Measurements from ENCODE around the gene IQCK.

Gene IQCK

DNA sequence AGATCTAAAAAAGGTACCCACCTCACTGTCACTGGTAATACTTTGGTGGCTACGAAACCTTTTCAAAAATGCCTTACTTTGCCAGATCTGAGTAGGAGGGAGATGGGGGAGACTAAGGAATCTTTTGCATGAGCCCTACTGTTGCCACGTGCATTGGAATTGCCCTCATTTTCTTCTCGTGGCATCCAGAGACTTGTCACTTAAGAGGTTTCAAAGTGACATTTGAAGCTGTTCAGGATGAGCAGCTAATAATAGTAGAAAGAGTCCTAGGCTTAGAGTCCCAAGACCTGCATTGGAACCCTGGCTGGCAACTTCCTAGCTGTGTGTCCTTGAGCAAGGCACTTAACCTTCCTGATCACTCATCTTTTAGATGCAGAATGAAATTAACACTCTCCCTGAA lies 123.1 kb downstream of the IQCK start:
- no peak for DNase-seq

DNA sequence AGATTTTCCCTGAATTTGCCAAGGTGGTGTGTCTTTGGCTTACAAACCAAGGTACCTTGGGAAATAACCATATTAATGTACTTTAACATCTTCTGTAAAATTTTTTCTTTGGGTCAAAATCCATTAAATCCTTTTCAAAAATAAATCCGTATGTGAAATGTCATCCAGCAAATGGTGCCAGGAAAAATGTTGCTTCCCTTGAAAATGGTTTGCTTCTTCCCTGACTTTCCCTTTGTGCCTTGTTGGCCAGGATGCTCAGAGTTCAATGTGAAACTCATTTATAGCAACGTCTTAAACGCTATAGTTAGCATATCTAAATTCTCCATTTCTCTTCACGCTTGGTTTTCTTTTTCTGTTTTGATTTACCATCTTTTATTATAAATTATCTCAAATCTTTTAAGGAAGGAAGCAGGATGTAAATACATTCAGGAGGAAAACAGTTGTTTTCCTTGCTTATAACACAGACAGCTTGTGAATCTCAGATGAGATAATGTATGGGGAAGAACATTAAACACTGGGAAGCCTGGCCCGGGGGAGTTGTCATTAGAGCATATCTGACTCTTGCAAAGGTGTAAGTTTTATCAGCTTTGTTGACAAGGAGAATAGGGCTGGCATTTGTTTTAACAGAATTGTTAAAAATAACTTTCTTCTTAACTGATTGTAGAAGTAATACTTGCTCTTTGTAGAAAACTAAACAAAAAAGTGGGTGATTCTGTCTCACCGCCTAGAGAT lies 124.5 kb downstream of the IQCK start:
- no peak for DNase-seq

DNA sequence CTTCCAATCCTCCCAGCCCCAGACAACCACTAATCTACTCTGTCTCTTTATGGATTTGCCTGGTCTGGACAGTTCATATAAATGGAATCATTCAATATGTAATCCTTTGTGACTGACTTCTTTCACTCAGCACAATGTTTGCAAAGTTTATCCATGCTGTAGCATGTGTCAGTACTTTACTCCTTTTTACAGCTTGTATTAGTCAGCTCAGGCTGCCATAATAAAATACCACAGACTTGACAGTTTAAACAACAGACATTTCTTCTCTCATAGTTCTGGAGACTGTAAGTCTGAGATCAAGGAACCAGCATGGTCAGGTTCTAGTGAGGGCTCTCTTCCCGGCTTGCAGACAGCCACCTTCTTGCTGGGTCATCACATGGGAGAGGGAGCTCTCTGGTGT lies 125.3 kb downstream of the IQCK start:
- DNase-seq, result no peak

DNA sequence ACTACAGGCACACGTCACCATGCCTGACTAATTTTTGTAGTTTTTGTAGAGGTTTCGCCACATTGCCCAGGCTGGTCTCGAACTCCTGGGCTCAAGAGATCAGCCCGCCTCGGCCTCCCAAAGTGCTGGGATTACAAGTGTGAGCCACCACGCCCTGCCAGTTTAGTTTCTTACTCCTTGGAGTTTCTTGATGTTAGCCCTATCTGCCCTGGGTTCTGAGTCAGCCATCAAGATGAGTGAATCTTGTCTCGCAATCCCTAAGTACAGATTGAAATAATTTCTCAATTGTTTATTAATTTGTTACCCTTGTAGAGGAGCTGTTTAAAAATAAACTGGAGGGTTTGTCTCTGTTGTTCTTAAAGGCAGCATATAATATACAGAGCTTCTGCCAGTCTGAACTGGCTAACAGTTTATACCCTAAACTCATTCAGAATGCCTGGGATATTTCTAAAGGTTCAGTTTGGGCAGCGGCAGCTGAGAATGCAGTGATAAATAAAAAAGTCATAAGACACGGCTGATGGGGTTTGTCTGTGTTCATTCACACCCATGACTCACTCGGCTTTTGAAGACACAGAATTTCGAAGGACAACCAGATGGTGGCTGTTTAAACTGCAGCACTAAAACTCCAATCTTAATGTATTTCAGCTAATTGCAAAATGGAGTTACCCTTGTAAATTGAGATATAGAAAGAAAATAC lies 127.0 kb downstream of the IQCK start:
- DNase-seq, result no peak

DNA sequence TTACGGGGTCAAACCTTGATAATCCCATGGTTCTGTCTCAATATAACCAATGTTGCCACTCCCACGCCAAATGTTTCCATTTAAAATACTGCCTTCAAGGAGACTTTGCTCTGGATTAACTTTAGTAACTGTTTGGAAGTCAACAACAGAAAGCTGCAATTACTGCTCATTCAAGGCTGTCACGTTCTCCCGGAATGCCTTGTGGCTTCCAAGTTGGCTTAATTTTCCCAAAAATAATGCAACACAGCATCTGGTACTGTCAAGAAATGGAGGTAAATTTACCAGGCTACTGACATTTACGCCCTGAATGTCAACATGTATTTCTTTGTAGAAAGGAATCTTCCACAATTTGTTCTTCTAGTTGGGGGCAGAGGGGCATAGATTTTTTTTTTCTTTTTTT lies 128.4 kb downstream of the IQCK start:
- no peak for DNase-seq

DNA sequence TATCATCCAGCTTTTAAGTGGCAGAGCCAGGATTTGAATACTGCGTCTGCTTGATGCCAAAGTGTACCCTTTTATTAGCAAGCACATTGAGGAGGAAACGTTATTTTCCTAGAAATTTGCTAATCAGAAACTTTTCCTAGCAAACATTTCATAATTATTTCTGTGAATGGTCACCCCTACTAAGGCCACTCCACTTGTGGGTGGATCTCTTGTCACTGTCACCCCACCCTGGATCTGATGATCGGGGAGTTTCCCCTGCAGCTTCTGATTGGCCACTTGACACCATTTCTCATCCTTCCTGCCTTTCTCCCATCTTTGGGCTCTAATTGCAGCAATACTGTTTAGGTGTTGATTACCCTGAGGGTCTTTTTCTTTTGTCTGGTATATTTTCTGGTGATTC lies 130.7 kb downstream of the IQCK start:
- no peak for DNase-seq

DNA sequence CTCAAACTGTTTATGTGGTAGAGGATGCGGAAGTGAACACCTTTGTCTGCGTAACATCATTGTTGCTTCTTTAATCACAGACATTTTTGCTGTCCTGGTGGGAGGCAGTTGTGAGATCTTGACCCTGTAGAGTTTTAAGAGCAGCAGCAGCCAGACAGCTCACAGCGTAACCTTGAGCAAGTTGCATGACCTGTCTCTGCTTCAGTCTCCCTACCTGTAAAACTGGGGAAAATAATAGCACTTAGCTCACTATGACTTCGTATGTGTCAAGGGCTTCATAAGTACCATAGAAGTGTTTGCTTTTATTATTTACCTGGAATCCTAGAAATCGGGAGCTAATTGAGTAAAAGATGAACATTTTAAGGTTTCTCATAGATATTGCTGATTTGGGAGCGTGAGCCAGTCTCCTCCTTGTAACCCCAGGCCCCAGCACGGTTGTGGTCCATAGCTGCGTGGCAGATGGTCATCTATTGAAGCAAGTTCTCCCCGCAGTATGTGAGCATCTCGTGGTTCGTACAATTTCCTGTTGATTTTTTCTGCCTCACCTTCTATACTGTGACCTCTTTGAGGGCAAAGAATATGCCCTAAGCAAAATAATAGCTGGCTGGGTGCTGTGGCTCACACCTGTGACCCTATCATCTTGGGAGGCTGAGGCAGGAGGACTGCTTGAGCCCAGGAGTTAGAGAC lies 132.2 kb downstream of the IQCK start:
- DNase-seq, result no peak

DNA sequence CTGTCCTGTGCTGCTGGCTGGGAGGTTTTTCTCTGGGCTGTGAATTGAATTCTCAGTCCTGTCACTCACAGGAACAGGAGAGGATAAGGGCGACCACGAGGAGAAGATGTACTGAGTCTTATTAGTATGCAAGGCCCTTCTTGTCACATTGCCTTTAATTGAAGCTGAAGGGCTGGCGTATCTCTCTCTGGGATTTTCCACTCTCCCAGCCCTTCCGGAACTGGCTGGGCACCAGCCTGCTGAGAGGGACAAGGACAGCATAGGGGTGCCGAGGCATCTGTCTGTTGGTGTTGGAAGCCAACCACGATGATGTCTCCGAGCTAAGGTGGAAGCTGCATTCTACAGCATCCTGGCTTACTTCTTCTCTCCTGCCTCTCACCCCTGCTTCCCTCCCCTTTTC lies 133.4 kb downstream of the IQCK start:
- DNase-seq, result no peak

DNA sequence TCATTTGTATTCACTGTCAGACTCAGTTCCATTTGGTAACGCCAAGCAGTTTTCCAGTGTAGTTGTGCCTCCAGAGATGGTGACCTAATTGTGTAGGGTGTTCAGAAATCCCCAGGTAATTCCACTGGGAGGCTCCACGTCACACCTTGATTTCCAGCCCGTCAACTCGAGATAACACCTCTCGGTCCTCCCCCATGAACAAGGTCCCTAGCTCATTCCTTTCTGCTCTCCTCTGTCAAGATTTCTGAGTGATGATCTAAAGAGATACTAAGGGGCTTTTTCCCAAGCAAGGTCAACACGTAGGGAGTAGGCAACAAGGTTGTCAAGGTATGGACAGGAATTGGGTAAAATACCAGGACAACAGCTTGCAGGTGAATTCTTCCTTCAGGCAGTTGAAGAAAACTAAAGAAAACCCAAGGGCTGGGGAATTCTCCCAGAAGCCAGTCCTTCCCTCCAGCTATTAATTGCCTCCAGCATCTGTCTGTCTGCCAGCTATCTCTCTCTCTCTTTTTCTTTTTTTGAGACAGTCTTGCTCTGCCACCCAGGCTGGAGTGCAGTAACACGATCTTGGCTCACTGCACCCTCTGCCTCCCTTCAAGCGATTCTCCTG lies 135.2 kb downstream of the IQCK start:
- DNase-seq, result no peak

DNA sequence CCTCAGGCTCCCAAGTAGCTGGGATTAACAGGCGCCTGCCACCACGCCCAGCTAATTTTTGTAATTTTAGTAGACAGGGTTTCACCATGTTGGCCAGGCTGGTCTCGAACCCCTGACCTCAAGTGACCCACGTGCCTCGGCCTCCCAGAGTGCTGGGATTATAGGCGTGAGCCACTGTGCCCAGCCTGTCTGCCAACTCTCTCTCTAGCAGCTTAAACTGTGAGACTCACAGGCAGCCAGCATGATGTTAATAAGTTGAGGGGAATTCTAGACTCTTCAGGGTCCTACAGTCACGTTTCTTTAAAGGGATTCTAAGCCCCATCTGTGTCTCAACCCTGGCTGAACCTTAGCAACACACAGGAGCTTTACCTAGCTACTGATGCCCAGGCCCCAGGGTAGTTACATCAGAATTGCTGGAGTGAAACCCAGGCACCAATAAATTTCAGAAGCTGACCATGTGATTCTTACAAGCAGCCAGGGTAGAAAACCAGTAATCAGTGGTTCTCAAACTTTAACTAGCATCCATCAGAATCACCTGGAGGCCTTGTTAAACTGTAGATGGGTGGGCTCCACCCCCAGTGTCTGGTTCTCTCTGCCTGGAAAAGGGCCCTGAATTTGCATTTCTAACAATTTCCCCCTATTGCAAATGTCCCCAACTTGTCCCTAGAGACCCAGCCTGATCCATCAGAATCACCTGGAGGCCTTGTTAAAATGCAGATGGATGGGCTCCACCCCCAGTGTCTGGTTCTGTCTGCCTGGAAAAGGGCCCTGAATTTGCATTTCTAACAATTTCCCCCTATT lies 135.9 kb downstream of the IQCK start:
- no peak for DNase-seq

DNA sequence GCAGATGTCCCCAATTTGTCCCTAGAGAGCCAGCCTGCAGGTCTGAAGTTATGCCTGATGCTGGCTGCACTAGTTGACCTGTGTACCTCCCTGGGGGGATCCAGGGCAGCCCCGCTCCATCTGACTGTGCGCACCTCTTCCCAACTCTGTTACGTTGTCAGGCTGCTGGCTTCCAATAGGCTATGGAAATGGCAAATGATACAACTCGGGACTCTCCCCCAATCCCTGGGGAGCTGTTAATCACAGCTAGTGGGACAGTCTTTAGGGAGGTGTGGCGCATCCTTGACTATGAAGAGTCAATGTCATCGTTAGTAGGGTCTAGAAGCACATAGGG lies 136.4 kb downstream of the IQCK start:
- DNase-seq, result no peak

DNA sequence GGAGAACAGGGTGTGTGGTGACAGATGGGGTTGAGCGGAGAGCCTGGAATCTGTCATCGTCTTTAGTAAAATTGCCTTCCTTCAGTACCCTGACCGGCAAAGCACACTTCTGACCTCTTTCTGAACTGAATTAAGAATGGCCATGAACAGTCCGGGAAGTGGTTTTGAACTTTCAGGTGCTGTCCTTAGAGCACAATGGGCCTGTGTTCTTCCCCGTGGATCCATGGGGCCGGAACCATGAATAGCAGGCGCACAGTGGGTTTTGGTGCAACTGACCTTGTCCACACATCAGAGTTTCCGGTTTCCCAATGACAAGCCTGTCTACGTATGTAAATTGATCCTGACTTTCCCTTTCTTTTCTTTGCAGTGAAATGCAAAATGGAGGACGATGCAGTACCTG lies 138.0 kb downstream of the IQCK start:
- no peak for DNase-seq

DNA sequence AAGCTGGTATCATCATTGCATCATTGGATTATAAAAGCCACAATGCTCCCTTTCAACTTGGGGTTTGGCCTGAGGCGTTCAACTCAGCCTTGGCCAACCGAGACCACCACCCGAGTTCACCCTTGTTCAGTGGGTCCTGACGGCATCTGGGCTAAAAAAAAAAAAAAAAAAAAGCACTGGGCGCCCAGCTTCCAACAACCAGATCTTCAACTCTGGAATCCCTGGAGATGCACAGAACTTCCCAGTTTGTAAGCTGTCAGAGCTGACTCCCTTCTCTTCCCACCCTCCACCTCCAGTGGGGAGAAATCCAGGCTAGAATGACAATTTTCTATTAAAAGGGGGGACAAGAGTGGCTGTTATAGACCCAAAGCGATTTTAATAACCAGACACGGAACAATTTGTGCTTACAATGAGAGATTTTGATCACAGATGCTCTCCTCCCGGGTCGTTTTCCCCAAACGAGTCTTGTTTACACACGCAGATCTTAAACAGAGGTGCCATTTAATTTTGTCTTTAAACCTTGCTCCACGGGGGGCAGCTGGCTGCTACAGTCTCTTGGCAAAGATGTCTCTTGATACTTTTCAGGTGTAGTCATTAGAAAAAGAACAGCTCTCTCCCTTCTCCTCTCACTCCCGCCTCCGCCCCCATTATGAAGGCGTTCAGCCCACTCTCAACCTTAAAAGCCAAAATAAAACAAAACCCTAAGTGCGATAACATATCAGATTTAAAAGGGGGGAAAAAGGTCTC lies 139.7 kb downstream of the IQCK start:
- DNase-seq, result no peak

DNA sequence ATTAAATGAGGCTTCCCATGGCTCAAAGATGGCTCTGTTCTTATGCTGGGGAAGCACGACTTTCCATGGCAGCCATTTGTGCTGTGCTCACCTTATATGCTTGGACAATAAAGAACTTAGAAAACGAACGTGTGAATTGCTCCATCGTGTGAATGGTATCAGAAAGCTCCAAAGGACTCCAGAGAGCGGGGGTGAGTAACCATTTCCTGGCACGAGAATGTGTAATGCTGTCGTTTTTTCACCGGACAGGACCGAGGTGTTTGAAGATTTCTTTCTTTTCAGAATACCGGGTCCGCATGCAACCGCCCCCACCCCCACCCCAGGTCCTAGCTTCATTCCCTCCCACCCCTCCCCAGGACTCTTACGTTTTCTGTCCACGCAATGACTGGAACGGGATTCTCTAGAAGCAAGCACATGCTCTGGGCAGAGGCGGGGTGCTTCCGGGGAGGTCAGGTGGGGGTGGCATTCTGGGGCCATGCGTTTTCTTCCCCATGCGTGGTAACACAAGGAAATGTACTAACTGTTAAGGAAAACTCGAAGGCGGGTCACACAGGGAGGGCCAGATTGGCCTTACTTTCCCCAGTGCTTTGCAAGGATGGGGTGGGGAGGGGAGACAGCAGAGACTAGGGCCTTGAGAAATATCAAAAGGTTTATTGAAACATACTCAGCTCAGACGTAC lies 140.4 kb downstream of the IQCK start:
- DNase-seq, result no peak

DNA sequence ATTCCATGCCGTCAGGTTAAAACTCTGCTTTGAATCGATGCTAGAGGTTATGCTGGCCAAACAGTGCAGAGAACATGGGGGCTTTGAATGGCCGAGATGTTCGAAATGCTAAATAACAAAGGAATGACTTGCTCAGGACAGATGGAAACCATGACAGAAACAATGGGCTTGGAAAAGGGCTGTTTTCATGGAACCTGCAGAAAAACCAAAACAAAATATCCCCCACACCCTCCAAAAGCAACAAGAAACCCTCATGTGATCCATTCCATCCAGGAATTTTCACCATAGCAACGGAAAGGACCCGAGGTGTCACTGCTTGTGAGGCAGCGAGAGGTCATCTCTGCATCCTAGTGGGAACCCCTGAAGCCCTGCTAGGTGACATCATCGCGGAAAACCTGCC lies 141.1 kb downstream of the IQCK start:
- no peak for DNase-seq

DNA sequence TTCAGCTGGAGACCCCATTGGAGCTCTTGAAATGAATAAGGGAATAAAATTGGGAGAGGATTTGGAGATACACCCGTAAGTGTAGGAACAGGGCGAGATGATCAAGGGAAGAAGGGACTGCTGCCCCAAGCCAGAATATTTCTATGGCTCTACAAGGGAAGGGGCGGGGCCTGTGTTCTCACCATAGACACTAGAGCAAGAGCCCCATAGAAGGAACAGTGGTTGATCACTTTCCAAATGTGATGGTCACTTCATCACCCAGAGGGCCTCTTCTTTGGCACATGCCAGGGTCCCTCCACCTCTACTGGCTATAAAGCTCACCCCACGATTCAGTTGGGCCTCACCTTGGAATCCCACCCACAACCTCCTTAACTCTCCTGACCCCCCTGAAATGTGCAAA lies 141.5 kb downstream of the IQCK start:
- no peak for DNase-seq

DNA sequence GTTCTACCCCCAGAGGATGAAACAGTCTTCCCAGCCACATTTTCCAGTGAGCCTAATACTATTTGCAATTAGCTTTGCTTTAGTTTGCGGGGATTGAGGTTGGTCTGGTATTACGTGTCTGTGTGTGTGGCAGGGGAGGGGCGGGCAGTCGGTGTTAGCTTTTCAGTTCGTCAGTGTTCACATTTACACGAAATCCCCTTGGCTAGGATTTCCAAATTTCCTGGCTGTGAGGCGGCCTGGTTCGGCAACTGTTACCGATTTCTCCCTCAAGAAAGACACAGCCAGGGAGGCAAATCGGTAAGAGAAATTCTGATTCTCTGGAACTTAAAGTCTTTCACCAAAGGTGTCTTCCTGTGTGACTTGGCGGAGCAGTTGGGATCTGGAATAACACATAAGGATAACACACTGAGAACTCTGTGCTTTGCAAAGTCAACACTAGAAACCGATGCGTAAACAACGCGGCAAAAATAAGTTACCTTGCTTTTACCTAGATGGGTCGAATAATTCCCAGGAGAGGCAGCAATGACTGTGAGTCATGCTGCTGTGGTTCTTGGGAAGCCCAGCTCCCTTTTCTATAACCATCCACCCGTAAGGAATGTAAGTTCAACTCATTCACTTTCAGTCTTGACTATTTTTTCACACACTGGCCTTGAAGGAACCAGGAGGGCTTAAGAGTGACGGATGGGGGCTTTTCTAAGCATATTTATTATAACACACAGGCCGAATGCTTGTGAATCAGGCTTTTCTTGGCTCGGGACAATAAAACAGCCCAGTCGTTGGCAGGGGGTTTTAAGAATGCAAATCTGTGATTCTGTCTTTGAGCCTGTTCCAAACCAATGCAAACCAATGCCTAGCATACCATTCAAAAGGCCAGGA lies 142.3 kb downstream of the IQCK start:
- DNase-seq, result no peak

DNA sequence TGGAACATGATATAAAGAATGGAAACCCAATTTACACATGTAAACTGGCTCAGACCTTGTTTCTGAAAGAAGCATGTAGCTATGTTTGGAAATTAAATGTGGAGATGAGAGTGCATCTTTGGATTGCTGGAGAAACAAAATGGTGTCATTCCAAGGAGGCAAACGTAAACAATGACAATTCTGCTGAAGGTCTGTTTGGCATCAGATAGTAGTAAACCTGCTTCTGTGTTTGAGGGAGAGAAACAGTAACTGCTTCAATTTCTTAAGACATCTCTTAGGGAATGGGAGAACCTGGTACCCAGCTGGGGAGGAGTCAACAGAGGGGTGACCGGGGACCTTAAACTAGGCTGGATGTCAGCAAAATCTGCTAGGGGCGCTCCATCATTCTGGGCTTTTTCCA lies 143.1 kb downstream of the IQCK start:
- DNase-seq, result no peak

DNA sequence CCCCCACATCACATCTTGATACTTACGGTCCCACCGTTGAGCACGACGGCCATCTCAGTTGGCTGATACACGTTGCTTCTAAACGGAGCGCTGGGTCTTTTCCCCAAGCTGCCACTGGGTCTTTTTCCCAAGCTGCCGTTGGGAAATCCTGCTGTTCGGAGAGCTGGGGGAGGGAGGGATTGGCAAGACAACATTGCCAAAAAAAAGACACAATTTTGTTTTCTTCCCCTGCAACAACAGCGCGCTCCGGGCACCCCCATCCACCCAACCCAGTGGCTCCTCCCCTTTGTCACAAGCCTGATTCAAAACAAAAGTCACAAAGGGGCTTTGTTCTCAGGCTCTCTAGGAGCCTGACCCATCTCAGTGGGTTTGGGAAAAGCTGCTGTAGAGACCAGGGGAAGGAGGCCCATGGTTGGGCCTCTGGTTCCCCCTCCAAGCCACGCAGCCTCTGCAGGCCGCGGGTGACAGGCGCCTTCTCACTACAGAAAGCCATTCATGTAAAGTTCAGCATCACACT lies 143.8 kb downstream of the IQCK start:
- DNase-seq, result no peak

DNA sequence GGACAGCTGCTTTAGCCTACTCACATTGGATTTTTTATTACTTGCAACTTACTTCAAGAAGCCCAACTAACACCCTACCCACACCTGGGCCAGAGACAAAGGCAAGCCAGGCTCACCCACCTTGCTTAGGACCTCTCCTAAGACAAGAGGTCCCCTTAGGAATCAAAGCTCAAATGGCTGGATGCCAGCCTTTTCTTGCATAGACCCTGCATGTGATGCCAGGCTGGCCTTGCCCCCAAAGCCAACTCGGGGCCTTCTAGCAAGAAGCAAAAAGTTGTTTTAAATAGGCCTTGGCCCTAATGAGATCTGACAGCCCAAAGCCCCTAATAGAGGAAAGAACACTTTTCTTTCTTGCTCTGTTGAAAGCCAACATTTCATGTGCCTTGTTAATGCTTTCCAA lies 145.9 kb downstream of the IQCK start:
- no peak for DNase-seq

DNA sequence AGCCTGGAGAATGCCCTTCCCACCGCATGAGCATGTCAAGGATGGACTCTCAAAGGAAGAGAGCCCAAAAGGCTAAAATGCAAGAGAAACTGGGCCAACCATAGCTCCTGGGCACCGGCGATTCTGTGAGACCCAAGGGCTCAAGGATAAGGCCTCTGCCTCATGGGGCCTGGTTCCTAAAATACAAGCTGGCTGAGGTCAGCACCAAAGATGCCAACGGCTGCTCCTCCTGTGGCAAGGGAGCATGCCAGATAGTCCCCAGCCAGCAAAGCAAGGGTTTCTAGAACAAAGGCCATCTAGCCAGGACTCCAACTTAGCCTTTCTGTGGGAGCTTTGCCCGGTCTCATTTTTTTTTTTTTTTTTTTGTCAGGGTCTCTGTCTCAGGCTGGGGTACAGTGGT lies 146.5 kb downstream of the IQCK start:
- no peak for DNase-seq
